Fibroblast of lung (primary cell): ENCODE results near the gene GPC3. TPM values are rescaled to one million over a fixed set of nuclear protein-coding genes. Genes with fewer than 3 reads are reported as not detected.

Experiments used
- DNase-seq, 2 donors: peaks; one replicate each; pipeline versions ENCODE4 v3.0.0 to v3.0.0-alpha.2; 2010; ENCODE audit warnings: low read depth in 2 of 2
- H2AFZ ChIP-seq: 2 replicates; pipeline ENCODE4 v1.5.1; 2012; ENCODE audit warnings: low read length, control low read depth, inconsistent platforms
- H3K27ac ChIP-seq: 2 replicates; pipeline ENCODE4 v1.5.1; 2011; ENCODE audit warnings: low read length, control low read depth; ENCODE audit not compliant: insufficient read depth
- H3K27me3 ChIP-seq: 2 replicates; pipeline ENCODE4 v1.5.1; 2011; ENCODE audit warnings: mild to moderate bottlenecking, low read length; ENCODE audit not compliant: control insufficient read depth, insufficient read depth
- H3K36me3 ChIP-seq: 2 replicates; pipeline ENCODE4 v1.5.1; 2011; ENCODE audit warnings: low read length; ENCODE audit not compliant: control insufficient read depth, insufficient read depth
- H3K4me1 ChIP-seq: 2 replicates; pipeline ENCODE4 v1.5.1; 2011; ENCODE audit warnings: low read length; ENCODE audit not compliant: control insufficient read depth, insufficient read depth; ENCODE audit errors: extremely low read depth
- H3K4me2 ChIP-seq: 2 replicates; pipeline ENCODE4 v1.5.1; 2011; ENCODE audit warnings: low read length, control low read depth; ENCODE audit not compliant: insufficient read depth; ENCODE audit errors: extremely low read depth
- H3K4me3 ChIP-seq, 4 experiments: fragments of 200-600 bp in 1 of 4; sonication (generic) in 1 of 4; replicated peaks in 1 of 4; 2 replicates each; pipeline ENCODE4 v1.5.1; 2011 to 2016; ENCODE audit warnings: low read length in 4 of 4, low read depth in 3 of 4, mild to moderate bottlenecking in 3 of 4, control low read depth in 2 of 4, inconsistent platforms in 1 of 4, mixed read lengths in 1 of 4; ENCODE audit not compliant: insufficient read depth in 1 of 4; ENCODE audit errors: control extremely low read depth in 1 of 4
- H3K79me2 ChIP-seq: 2 replicates; pipeline ENCODE4 v1.5.1; 2012; ENCODE audit warnings: mild to moderate bottlenecking, low read length, inconsistent platforms; ENCODE audit not compliant: control insufficient read depth, insufficient read depth
- H3K9ac ChIP-seq: 2 replicates; pipeline ENCODE4 v1.5.1; 2011; ENCODE audit warnings: mild to moderate bottlenecking, low read length, control low read depth; ENCODE audit not compliant: insufficient read depth
- H3K9me3 ChIP-seq: 2 replicates; pipeline ENCODE4 v1.5.1; 2012; ENCODE audit warnings: low read depth, low read length; ENCODE audit not compliant: control insufficient read depth, insufficient read depth
- H4K20me1 ChIP-seq: 2 replicates; pipeline ENCODE4 v1.5.1; 2011; ENCODE audit warnings: low read length; ENCODE audit not compliant: control insufficient read depth, insufficient read depth; ENCODE audit errors: extremely low read depth
- CTCF ChIP-seq, 2 donors: IDR thresholded peaks in 1 of 2; conservative IDR thresholded peaks in 1 of 2; 1 replicate in 1 of 2; 2 replicates in 1 of 2; pipeline ENCODE4 v1.5.1; 2011 to 2012; ENCODE audit warnings: low read length in 2 of 2, control low read depth in 1 of 2, inconsistent platforms in 1 of 2, low read depth in 1 of 2, mild to moderate bottlenecking in 1 of 2
- EZH2 ChIP-seq: IDR thresholded peaks from 2 replicates; pipeline ENCODE4 v1.5.1; 2012; ENCODE audit warnings: low read length, control low read depth, mild to moderate bottlenecking; ENCODE audit errors: missing control alignments
- polyA plus RNA-seq, 2 donors: library from polyadenylated mRNA; depleted of rRNA in 1 of 2; stranded (reverse) in 1 of 2; unstranded in 1 of 2; fragments of >200 nt; gene quantifications; 2 replicates each; pipeline ENCODE4 v1.2.1, GENCODE V29; 2011 to 2012; ENCODE audit warnings: missing spikeins in 1 of 2
- total RNA-seq: library from RNA; depleted of rRNA; stranded (reverse); fragments of >200 nt; gene quantifications from 2 replicates; pipeline ENCODE4 v1.2.1, GENCODE V29; 2014

The GPC3 gene
- total and polyA plus RNA-seq, 2 donors (not counting 1 experiment from before 2014, with no cell fraction given) = 6.4 to 7.1 TPM

GRCh38 chrX:133535066-133535465 lies 450.3 kb downstream of the GPC3 start:
- Histone ChIP-seq H2AFZ (no peak overlapping the region), H3K79me2 (no peaks in the 10 kb centered on the region), H3K4me2 (no peak overlapping the region), H4K20me1 (no peaks in the 10 kb centered on the region), H3K9me3 (no peaks in the 10 kb centered on the region), H3K4me1 (no peaks in the 10 kb centered on the region), H3K27ac (no peak overlapping the region), H3K27me3 (no peaks in the 10 kb centered on the region), H3K9ac (no peak overlapping the region), H3K36me3 (no peaks in the 10 kb centered on the region), H3K4me3 (no peak overlapping the region)
- TF ChIP-seq CTCF (conservative IDR thresholded peaks at IDR 0.05 in 1 of 2, IDR thresholded peaks at IDR 0.05 in 1 of 2; ENCODE audit: low read depth in 1 of 2, low read length in 2 of 2) = no peak
- TF ChIP-seq EZH2 = no peak
- DNase-seq = no peak

DNA sequence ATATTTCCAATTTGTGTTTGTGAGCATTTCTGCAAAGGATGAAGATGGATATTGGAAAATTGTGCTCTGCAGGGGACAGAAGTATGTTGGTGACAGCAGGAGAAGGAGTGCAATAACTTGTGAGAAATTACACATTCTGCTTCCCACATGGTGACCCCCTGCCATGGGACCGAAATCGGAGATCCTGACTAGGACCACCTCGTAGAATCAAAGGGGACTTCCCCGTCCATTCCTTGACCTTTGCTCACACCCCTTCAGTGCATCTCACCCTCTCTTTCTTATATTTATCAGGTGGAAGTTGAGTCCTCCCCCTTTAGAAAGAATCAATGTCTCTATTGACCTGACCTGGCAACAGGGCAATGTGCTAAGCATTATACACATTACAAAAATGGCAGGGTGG lies 451.2 kb downstream of the GPC3 start:
- no peak for DNase-seq
- no peak overlapping the region for H2AFZ ChIP-seq
- no peaks in the 10 kb centered on the region for H3K27me3 ChIP-seq
- H3K27ac ChIP-seq = no peak overlapping the region
- no peaks in the 10 kb centered on the region for H4K20me1 ChIP-seq
- no peak overlapping the region for H3K4me3 ChIP-seq
- no peaks in the 10 kb centered on the region for H3K9me3 ChIP-seq
- no peaks in the 10 kb centered on the region for H3K4me1 ChIP-seq
- H3K36me3 ChIP-seq = no peaks in the 10 kb centered on the region
- no peak overlapping the region for H3K4me2 ChIP-seq
- TF ChIP-seq CTCF (conservative IDR thresholded peaks at IDR 0.05 in 1 of 2, IDR thresholded peaks at IDR 0.05 in 1 of 2; ENCODE audit: low read depth in 1 of 2, low read length in 2 of 2) (no peak), EZH2 (no peak)
- no peaks in the 10 kb centered on the region for H3K79me2 ChIP-seq
- H3K9ac ChIP-seq = no peak overlapping the region

GRCh38 chrX:133533249-133533648 lies 452.1 kb downstream of the GPC3 start:
- H3K9me3 ChIP-seq = no peaks in the 10 kb centered on the region
- H3K36me3 ChIP-seq = no peaks in the 10 kb centered on the region
- no peaks in the 10 kb centered on the region for H3K79me2 ChIP-seq
- DNase-seq = no peak
- H3K9ac ChIP-seq = no peak overlapping the region
- no peak overlapping the region for H3K4me2 ChIP-seq
- H3K27me3 ChIP-seq = no peaks in the 10 kb centered on the region
- no peak overlapping the region for H2AFZ ChIP-seq
- H3K27ac ChIP-seq = no peak overlapping the region
- H3K4me3 ChIP-seq = no peak overlapping the region
- H3K4me1 ChIP-seq = no peaks in the 10 kb centered on the region
- no peaks in the 10 kb centered on the region for H4K20me1 ChIP-seq
- TF ChIP-seq EZH2 = no peak
- no peak for TF ChIP-seq CTCF (conservative IDR thresholded peaks at IDR 0.05 in 1 of 2, IDR thresholded peaks at IDR 0.05 in 1 of 2; ENCODE audit: low read depth in 1 of 2, low read length in 2 of 2)
